Left ventricle myocardium inferior (tissue), 1 donor: ENCODE results near the gene MFSD1. TPM values are rescaled to one million over a fixed set of nuclear protein-coding genes. Genes with fewer than 3 reads are reported as not detected.

Experiments
- DNase-seq: peaks from one replicate; pipeline ENCODE4 v3.0.0-alpha.2; 2020
- H3K27ac ChIP-seq: fragments of 200-600 bp; replicated peaks from 2 replicates; pipeline ENCODE4 v1.8.0; 2021
- H3K27me3 ChIP-seq: fragments of 200-600 bp; 2 replicates; pipeline ENCODE4 v1.8.0; 2021; ENCODE audit warnings: low read depth
- H3K36me3 ChIP-seq: fragments of 200-600 bp; 2 replicates; pipeline ENCODE4 v1.8.0; 2021
- H3K4me1 ChIP-seq: fragments of 200-600 bp; 2 replicates; pipeline ENCODE4 v1.8.0; 2021
- H3K4me3 ChIP-seq: fragments of 200-600 bp; 2 replicates; pipeline ENCODE4 v1.8.0; 2021; ENCODE audit warnings: mild to moderate bottlenecking, moderate library complexity
- H3K9me3 ChIP-seq: fragments of 200-600 bp; replicated peaks from 2 replicates; pipeline ENCODE4 v1.8.0; 2021
- intact Hi-C: fragments of 100-400 bp; cut with micrococcal nuclease; formaldehyde crosslinking; loops from one replicate; pipeline ENCODE4 v1.11.0; 2022
- total RNA-seq: library from RNA; stranded (reverse); fragmentation: NEBNext Ultra II Directional; extraction: Animal tissue kit (Norgen Biotek cat#: 25700); gene quantifications from one replicate; pipeline ENCODE4 v1.2.1, GENCODE V29; 2021
- TF ChIP-seq, protein P1 (sequence below): fragments of 200-600 bp; IDR thresholded peaks from 2 replicates; pipeline ENCODE4 v1.8.0; 2021; ENCODE audit warnings: antibody characterized with exemption, mild to moderate bottlenecking, borderline replicate concordance
- donor health status: DM: no; HTN: yes; CAD: no; lungs with severe emphysema.

The MFSD1 gene
- total RNA-seq, 1 donor from 2014 or later: 26.2 TPM

- Histone ChIP-seq H3K4me3 (peak overlapping the region; percentile 82), H3K36me3 (peaks cover 27% of the 10 kb centered on the region), H3K27me3 (no peaks in the 10 kb centered on the region), H3K9me3 (no peaks in the 10 kb centered on the region), H3K27ac (peak overlapping the region; percentile 85), H3K4me1 (peaks cover 35% of the 10 kb centered on the region)
- intact Hi-C loops: no loop called here
- no peak for DNase-seq
- TF ChIP-seq, protein P1, sequence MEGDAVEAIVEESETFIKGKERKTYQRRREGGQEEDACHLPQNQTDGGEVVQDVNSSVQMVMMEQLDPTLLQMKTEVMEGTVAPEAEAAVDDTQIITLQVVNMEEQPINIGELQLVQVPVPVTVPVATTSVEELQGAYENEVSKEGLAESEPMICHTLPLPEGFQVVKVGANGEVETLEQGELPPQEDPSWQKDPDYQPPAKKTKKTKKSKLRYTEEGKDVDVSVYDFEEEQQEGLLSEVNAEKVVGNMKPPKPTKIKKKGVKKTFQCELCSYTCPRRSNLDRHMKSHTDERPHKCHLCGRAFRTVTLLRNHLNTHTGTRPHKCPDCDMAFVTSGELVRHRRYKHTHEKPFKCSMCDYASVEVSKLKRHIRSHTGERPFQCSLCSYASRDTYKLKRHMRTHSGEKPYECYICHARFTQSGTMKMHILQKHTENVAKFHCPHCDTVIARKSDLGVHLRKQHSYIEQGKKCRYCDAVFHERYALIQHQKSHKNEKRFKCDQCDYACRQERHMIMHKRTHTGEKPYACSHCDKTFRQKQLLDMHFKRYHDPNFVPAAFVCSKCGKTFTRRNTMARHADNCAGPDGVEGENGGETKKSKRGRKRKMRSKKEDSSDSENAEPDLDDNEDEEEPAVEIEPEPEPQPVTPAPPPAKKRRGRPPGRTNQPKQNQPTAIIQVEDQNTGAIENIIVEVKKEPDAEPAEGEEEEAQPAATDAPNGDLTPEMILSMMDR: no peak
These were observed 785 bp downstream of the MFSD1 start for GRCh38 chr3:158802409-158803268.

DNA sequence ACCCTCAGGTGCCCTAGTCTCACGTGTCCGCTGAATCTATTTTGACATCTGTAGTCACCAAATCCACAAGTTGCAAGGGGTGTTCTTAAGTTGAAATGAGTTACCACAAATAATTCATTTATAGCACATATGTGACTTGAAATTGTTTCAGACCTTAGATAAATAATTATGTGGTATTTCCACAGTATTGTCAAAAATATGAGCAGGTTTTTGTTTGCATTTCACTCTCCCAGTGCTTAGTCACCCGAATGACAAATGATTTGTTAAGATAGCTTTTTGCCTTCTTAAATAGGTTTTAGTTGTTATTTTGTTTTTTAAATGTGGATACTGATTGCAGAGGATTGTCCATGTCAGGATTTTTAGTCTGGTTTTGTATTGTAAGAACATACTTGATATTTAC lies 2.6 kb downstream of the MFSD1 start:
- Histone ChIP-seq H3K9me3 (no peaks in the 10 kb centered on the region), H3K4me3 (no peak overlapping the region), H3K4me1 (peaks cover 47% of the 10 kb centered on the region), H3K36me3 (peaks cover 45% of the 10 kb centered on the region), H3K27ac (no peak overlapping the region), H3K27me3 (no peaks in the 10 kb centered on the region)
- intact Hi-C loops: no loop called here
- TF ChIP-seq, protein P1: no peak
- DNase-seq: no peak

DNA sequence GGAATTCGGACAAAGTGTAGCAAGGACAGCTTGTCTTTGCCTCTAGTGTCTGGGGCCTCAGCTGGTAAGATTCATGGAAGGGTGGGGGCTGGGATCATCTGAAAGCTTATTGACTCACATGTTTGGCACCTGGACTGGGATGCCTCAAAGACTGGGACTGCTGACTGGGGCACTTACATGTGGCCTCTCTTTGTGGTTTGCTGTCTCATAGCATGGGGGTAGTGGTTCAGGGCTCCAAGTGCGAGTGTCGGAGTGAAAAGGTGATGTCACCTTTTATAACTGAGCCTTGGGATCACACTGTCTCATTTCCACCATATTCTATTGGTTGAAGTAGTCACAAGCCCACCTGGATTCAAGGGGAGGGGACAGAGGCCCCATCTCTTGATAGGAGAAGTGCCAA lies 6.8 kb downstream of the MFSD1 start:
- intact Hi-C loops: no loop called here
- TF ChIP-seq, protein P1: no peak
- Histone ChIP-seq H3K4me3 (no peak overlapping the region), H3K36me3 (peaks cover 86% of the 10 kb centered on the region), H3K27ac (peak overlapping the region; percentile 37), H3K9me3 (no peaks in the 10 kb centered on the region), H3K27me3 (no peaks in the 10 kb centered on the region), H3K4me1 (peaks cover 23% of the 10 kb centered on the region)
- DNase-seq: no peak

DNA sequence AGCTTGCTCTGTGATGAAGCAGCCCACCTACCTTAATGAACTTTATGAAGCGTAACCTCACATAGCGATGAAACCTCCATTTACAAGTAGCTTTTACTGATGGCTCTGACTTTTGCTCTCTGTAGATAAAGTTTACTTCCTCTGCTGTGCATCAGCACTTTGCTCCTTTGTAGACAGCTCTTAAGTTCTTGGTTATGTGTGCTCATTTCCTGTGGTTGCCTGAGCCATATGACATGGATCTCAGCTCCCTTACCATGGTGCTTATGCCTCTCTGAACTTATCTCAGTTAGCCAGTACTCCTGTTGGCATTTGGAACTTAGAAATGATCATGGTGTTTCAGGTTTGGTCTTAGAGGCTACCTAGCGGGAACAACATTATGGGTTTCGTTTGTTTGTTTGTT lies 7.8 kb downstream of the MFSD1 start:
- Histone ChIP-seq H3K27ac (peak overlapping the region; percentile 37), H3K9me3 (no peaks in the 10 kb centered on the region), H3K27me3 (no peaks in the 10 kb centered on the region), H3K4me3 (no peak overlapping the region), H3K4me1 (peaks cover 15% of the 10 kb centered on the region), H3K36me3 (peaks cover 93% of the 10 kb centered on the region)
- intact Hi-C loops: no loop called here
- TF ChIP-seq, protein P1: no peak
- DNase-seq: no peak

DNA sequence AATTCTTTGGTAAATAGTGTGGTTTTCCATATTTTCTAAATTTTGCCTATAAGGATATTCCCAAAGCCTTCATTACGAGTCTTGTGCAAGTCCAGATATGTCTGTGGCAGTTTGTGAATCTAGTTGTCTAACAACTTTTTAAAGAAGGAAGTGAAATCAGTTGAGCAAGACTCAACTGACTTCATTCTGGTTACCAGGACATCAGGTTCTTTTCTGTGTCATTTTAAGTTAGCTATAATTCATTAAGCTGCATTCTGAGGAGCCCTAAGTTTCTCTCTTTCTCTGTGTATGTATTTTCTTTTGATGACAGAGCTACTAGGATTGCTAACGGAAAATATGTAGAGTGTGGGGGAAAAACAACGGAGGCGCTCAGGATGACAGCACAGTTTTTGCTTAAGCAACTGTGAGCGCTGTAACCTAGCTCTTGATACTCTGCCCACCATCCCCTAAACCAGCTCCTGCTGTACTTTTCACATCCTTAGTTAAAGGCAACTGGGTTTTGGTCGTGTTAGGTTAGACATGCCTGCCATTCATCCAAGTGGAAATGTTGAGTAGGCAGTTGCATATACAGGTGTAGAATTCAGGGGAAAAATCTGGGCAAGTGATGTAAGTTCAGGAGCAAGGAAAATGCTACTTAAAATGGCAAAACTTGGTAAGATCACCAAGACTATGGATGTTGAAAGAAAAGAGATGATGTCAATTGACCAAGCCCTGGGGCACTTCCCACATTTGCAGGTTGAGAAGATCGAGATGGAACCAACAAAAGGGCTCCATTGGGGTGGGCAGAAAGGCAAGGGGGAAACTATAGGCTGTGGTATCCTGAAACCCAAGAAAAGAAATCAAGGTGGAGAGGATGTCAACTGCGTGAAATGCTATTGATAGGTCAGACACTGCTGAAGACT lies 9.2 kb downstream of the MFSD1 start:
- TF ChIP-seq, protein P1: no peak
- H3K36me3 ChIP-seq: peaks cover 92% of the 10 kb centered on the region
- intact Hi-C loops: no loop called here
- no peaks in the 10 kb centered on the region for H3K27me3 ChIP-seq
- no peaks in the 10 kb centered on the region for H3K9me3 ChIP-seq
- peaks cover 15% of the 10 kb centered on the region for H3K4me1 ChIP-seq
- no peak for DNase-seq
- H3K27ac ChIP-seq: peak overlapping the region; percentile 24
- no peak overlapping the region for H3K4me3 ChIP-seq
